ENCODE results near the gene SAMD8. TPM values are rescaled to one million over a fixed set of nuclear protein-coding genes. Genes with fewer than 3 reads are reported as not detected.

The SAMD8 gene
- total and polyA plus RNA-seq, 10 of the 15 experiments (the other 5 are each of a cell fraction or from before 2014, with no cell fraction given): 2.8 to 26.0 (median 9.3) TPM

- Histone ChIP-seq H2AFZ (ENCODE audit: control insufficient read depth, low read depth, low read length) (no peak overlapping the region), H3K4me1 (ENCODE audit: control insufficient read depth, insufficient read depth, low read length) (peaks cover 12% of the 10 kb centered on the region), H3K79me2 (ENCODE audit: control insufficient read depth, insufficient read depth, low read length) (peaks cover 37% of the 10 kb centered on the region), H3K9ac (ENCODE audit: control insufficient read depth, insufficient read depth, low read length) (no peak overlapping the region), H3K36me3 (ENCODE audit: control insufficient read depth in 2 of 2, insufficient read depth in 2 of 2, low read length in 1 of 2) (no peaks in the 10 kb centered on the region), H3K4me3 (no peak overlapping the region), H3K27ac (ENCODE audit: control insufficient read depth, insufficient read depth) (no peak overlapping the region), H3K27me3 (replicated peaks in 1 of 2; ENCODE audit: control insufficient read depth in 2 of 2, insufficient read depth in 2 of 2, low read length in 1 of 2) (no peaks in the 10 kb centered on the region), H3K9me3 (replicated peaks; ENCODE audit: control insufficient read depth, insufficient read depth, low read length) (no peaks in the 10 kb centered on the region), H3K4me2 (ENCODE audit: control insufficient read depth, insufficient read depth) (no peak overlapping the region), H4K20me1 (ENCODE audit: control insufficient read depth, insufficient read depth) (no peaks in the 10 kb centered on the region)
- ChIA-PET RAD21 (ENCODE audit: unreplicated experiment) (interaction anchor here (1.2 kb wide), 1 partner anchor 26 kb away, joined by 3 read pairs; the partner anchor contains the start of gene SAMD8), SMC1A (ENCODE audit: uncharacterized antibody, unreplicated experiment) (no interaction called here), CTCF (interaction anchor here (0.8 to 1.7 kb wide), 2 partner anchors 17 to 29 kb away, joined by 3 to 7 read pairs; no protein-coding TSS in a partner anchor), POLR2A (interaction anchor here (0.7 to 1.4 kb wide), 3 partner anchors 8 to 23 kb away, joined by 3 to 8 read pairs (median 3); no protein-coding TSS in a partner anchor)
- no TSS peak for BruUV-seq (replicated peaks)
- in situ Hi-C loops (cut with MboI) (no loop called here), intact Hi-C loops (cut with micrococcal nuclease; ENCODE audit: unreplicated experiment) (no loop called here)
- TF ChIP-seq TARDBP (IDR thresholded peaks at IDR 0.05; ENCODE audit: borderline replicate concordance) (no peak), DPF2 (IDR thresholded peaks at IDR 0.05) (no peak), MEF2A (IDR thresholded peaks at IDR 0.05; ENCODE audit: insufficient read depth, low read depth, low read length) (no peak), RUNX3 (IDR thresholded peaks at IDR 0.05; ENCODE audit: low read length) (peak; percentile 43; the same call in 1 of the 2 replicates)
- 3% methylated on average over 2 of the region's 3 CpGs for WGBS (ENCODE audit: insufficient coverage, insufficient replicate concordance, low lambda C conversion rate, missing lambda C conversion rate)
- FAIRE-seq: no peak
- no peak for DNase-seq (ENCODE audit: low read depth, low spot score)
- peak; percentile 69 for ATAC-seq
Observed at GRCh38 chr10:75137533-75138438, 26.3 kb downstream of the SAMD8 start.

DNA sequence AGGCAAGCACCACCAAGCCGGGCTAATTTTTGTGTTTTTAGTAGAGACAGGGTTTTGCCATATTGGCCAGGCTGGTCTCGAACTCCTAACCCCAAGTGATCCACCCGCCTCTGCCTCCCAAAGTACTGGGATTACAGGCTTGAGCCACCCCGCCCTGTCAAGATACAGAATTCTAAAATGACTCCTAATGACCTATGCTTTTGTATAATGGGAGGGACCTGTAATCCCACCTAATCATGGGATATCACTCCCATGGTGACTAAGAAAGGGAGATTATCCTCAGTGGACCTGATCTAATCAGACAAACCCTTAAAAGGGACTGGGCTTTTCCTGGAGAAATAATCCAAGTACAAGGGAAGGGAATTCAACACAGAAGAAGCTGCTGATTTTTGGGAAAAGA, 28.8 kb downstream of the SAMD8 start:
- H3K9ac ChIP-seq (ENCODE audit: control insufficient read depth, insufficient read depth, low read length): no peak overlapping the region
- FAIRE-seq: no peak
- ChIA-PET CTCF (no interaction called here), RAD21 (ENCODE audit: unreplicated experiment) (no interaction called here), POLR2A (no interaction called here), SMC1A (ENCODE audit: uncharacterized antibody, unreplicated experiment) (no interaction called here)
- H3K4me1 ChIP-seq (ENCODE audit: control insufficient read depth, insufficient read depth, low read length): peaks cover 12% of the 10 kb centered on the region
- intact Hi-C loops (cut with micrococcal nuclease; ENCODE audit: unreplicated experiment) (no loop called here), in situ Hi-C loops (cut with MboI) (no loop called here)
- H3K4me3 ChIP-seq: no peak overlapping the region
- WGBS (ENCODE audit: insufficient coverage, insufficient replicate concordance, low lambda C conversion rate, missing lambda C conversion rate): 96% methylated on average over 4 of the region's 4 CpGs
- H3K27me3 ChIP-seq (replicated peaks in 1 of 2; ENCODE audit: control insufficient read depth in 2 of 2, insufficient read depth in 2 of 2, low read length in 1 of 2): no peaks in the 10 kb centered on the region
- peaks cover 44% of the 10 kb centered on the region for H3K79me2 ChIP-seq (ENCODE audit: control insufficient read depth, insufficient read depth, low read length)
- no peak for ATAC-seq
- H4K20me1 ChIP-seq (ENCODE audit: control insufficient read depth, insufficient read depth): no peaks in the 10 kb centered on the region
- H3K9me3 ChIP-seq (replicated peaks; ENCODE audit: control insufficient read depth, insufficient read depth, low read length): no peaks in the 10 kb centered on the region
- DNase-seq (ENCODE audit: low read depth, low spot score): no peak
- BruUV-seq (replicated peaks): no TSS peak
- no peak overlapping the region for H3K27ac ChIP-seq (ENCODE audit: control insufficient read depth, insufficient read depth)
- H3K4me2 ChIP-seq (ENCODE audit: control insufficient read depth, insufficient read depth): no peak overlapping the region
- H2AFZ ChIP-seq (ENCODE audit: control insufficient read depth, low read depth, low read length): no peak overlapping the region
- H3K36me3 ChIP-seq (ENCODE audit: control insufficient read depth in 2 of 2, insufficient read depth in 2 of 2, low read length in 1 of 2): no peaks in the 10 kb centered on the region
- TF ChIP-seq CHD2 (IDR thresholded peaks at IDR 0.05; ENCODE audit: borderline replicate concordance, low read depth, low read length): no peak
- no peak for TF ChIP-seq MXI1 (IDR thresholded peaks at IDR 0.05; ENCODE audit: low read depth, low read length)
- TF ChIP-seq ATF7 (IDR thresholded peaks at IDR 0.05; ENCODE audit: low read depth): no peak
- no peak for TF ChIP-seq TARDBP (IDR thresholded peaks at IDR 0.05; ENCODE audit: borderline replicate concordance)
- no peak for TF ChIP-seq SMAD5 (IDR thresholded peaks at IDR 0.05; ENCODE audit: low read depth)
- TF ChIP-seq E4F1 (IDR thresholded peaks at IDR 0.05; ENCODE audit: borderline replicate concordance, partially characterized antibody): no peak
- TF ChIP-seq CHD4 (IDR thresholded peaks at IDR 0.05): no peak
- no peak for TF ChIP-seq STAT3 (IDR thresholded peaks at IDR 0.05; ENCODE audit: low read depth, low read length)
- TF ChIP-seq CREM (IDR thresholded peaks at IDR 0.05; ENCODE audit: low read depth): no peak
- no peak for TF ChIP-seq RAD51 (IDR thresholded peaks at IDR 0.05)
- TF ChIP-seq WRNIP1 (IDR thresholded peaks at IDR 0.05; ENCODE audit: borderline replicate concordance, low read depth, low read length): no peak
- TF ChIP-seq FOS (IDR thresholded peaks at IDR 0.05; ENCODE audit: borderline replicate concordance, extremely low read depth, insufficient read length): no peak
- TF ChIP-seq IKZF1 (conservative IDR thresholded peaks at IDR 0.05): no peak
- no peak for TF ChIP-seq SRF (IDR thresholded peaks at IDR 0.05; ENCODE audit: low read depth in 2 of 2, low read length in 2 of 2)

Measured in GM12878 (cell line).